T1000 (cell line): ENCODE data around the gene GDPD4.

Experiments used
- DNase-seq: peaks from one replicate; lab custom pipeline; 2025; ENCODE audit warnings: mixed read lengths; lab: John Stamatoyannopoulos, UW

Gene GDPD4

DNA sequence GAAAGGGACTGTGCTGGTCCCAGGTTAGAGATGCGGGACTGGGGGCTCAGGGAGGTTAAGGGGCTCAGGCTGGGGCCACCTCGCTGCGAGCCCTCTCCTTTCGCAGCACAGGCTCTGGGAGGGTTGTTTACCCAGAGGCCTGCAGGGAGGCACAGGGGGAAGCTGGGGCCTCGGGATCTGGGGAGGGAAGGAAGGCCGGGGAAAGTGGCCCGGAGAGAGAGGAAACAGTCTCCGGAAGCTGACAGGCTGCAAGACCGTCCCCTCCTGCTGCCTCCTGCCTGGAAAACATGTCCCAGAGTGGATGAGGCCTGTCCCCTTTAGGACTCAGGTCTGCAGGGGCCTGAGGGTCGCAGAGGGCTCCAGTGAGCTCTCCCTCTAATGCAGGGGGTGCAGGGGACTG is 128.0 kb downstream of the GDPD4 start:
- no peak for DNase-seq

DNA sequence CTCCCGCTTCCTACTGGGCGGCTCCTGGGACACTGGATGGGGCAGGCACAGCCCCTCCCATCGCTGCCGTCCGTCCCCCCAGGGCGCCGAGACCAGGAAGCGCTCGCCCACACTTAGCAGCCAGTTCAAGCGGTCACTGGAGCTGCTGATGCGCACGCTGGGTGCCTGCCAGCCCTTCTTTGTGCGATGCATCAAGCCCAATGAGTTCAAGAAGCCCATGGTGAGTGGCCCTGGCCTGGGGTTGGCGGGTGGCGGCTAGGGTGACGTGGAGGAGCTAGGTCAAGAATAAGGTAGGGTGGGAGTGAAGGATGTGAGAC is 128.9 kb downstream of the GDPD4 start:
- DNase-seq: no peak

DNA sequence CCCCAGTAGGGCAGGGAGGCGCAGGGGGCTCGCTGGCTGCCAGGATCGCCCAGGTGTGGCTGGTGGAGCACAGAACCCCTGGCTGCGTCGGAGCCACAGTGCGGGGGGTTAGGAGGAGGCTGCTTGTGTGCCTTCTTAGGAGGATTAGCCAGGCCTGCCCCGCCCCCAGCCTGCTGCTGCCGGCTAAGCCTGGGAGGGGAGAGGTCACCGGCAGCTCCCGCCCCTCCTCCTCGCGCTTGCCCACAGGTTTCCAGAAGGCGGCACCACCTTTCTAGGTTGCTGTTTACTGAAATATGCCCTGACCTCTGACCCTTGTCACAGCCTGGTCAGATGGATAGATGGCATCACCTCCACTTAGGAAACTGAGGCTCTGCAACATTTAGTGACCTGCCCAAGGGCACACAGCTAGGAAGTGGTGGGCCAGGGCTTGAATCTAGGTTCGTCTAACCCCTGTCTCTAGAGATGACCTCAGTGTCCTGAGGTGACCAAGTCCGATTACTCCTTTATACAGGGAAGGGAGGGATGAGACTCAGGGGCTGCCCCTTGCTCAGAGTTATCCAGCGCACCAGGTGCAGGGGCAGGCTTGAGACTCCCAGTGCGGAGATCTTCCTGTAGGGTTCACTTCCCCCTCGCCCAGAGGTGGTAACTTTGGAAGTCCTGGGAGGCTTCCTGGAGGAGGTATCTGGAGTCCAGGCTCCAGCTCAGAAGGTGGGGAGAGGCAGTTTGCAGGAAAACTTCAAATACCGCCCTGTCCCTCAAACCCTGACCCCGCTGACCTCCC is 129.4 kb downstream of the GDPD4 start:
- DNase-seq: no peak

DNA sequence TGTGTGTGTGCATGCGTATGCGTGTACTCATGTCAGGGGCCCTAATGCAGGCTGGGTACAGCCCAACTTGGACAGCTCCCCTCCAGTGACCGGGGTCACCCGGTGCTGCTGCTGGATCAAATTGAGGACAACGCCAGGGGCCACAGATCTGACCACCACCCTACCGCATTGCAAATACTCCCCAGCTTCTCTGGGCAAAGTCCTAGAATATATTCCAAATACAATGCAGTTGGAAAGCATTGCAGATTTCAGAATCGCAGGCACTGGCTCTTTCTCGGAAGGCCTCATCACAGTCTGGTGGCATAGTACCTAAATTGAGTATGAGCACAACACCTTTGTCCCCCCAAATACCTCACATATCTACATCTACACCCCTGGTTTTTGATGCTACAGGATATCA is 130.2 kb downstream of the GDPD4 start:
- DNase-seq: no peak

DNA sequence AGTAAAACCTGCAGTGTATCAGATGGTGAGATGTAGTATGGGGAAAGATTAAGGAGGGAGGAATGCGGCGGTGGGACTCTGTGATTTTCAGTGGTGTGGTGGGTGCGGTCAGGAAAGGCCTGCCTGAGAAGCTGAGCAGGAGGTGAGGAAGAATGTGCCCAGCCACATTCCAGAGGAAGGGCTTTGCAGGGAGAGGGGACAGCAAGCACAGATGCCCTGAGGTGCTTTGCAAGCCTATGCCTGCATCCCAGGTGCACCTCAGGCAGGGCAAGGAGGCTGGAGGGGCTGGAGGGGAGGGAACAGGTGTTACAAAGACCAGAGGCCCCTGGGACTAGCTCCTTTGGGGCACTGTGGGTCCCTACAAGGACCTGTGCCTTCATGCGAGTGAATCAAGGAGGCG is 131.4 kb downstream of the GDPD4 start:
- no peak for DNase-seq

DNA sequence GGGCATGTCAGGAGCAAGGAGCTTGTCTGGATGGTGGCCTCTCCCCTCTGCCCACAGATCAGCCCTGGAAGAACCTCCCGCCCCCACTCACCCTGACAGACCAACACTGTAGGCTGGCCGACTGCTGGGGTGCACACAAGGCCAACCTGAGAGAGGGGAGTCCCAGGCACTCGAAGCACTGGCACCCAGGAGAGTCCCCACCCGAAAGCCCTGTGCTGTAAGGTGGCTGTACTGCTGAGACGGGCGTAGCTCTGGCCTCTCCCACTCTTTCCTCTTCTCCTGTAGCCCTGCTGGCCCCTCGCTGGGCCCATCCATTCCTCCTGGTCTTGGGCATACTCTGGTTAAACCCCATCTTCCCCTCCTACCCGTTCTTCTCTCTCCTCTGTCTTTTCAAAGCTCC is 133.7 kb downstream of the GDPD4 start:
- DNase-seq: no peak

DNA sequence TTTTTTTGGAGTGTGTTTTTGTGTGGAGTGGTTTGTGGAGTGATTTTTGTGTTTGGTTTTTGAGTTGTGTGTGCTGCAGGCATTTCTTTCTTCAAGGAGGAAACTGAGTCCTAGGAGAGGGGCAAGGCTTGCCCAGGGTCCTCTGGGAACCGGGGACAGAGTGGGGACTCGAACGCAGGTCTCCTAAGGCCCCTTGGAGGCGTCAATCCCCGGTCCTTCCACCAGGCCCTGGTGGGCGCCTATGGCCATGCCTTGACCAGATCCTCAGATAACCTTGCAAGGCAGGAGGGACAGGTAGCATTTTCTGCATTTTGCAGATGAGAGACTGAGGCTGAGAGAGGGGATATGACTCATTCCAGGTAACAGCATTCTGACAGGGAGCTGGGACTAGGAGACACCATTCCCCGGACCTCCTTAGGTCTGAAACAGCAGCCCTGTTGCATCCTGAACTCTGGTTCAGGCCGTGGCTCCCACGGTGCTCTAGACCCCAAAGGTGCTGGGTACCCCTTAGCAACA is 134.3 kb downstream of the GDPD4 start:
- DNase-seq: no peak
